HUES64 (cell line): Measurements from ENCODE around the gene CD151.

Experiments used
- H3K27ac ChIP-seq: 2 replicates; pipeline ENCODE4 v1.7.0; 2013; ENCODE audit warnings: low read depth, low read length, inconsistent platforms
- H3K27me3 ChIP-seq: 2 replicates; pipeline ENCODE4 v1.6.1; 2013; ENCODE audit warnings: mild to moderate bottlenecking, low read length; ENCODE audit not compliant: insufficient read depth
- H3K36me3 ChIP-seq: 2 replicates; pipeline ENCODE4 v1.6.1; 2013; ENCODE audit warnings: mild to moderate bottlenecking, low read length; ENCODE audit not compliant: insufficient read depth
- H3K4me1 ChIP-seq: 2 replicates; pipeline ENCODE4 v1.6.1; 2013; ENCODE audit warnings: mild to moderate bottlenecking, low read length, moderate library complexity; ENCODE audit not compliant: insufficient read depth
- H3K4me3 ChIP-seq: 2 replicates; pipeline ENCODE4 v1.5.1; 2013; ENCODE audit warnings: mild to moderate bottlenecking, low read length, moderate library complexity
- H3K9ac ChIP-seq: 2 replicates; pipeline ENCODE4 v1.6.1; 2013; ENCODE audit warnings: mild to moderate bottlenecking, low read depth, low read length
- H3K9me3 ChIP-seq: 2 replicates; pipeline ENCODE4 v1.6.1; 2013; ENCODE audit warnings: low read depth, low read length; ENCODE audit not compliant: insufficient read depth
- WGBS: fragments of 150-250, 120-280 bp; methylation state at CpG from one replicate; pipeline ENCODE4 v1.1.7; 2013; ENCODE audit warnings: missing lambda C conversion rate; 5-methylcytosine and 5-hydroxymethylcytosine counted together

The CD151 gene

DNA sequence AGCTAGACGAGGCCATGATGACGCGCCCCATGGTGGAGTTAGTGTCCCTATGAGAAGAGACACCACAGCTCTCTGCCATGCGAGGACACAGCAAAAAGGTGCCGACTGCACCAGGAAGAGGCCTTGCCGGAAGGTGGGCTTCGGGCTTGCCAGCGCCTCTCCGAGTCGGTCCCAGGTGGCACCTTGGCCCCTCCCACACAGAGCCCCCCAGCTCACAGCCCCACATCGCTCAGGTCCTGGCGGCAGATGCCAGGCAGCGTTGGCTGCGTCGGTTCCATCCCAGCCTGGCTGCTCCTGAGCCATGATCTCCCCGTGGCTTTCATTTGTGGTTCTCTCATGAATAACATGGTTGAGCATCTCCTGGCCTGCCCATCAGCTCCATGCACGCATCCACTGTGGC, 53.8 kb downstream of the CD151 start:
- peaks cover 7% of the 10 kb centered on the region; the same call in 1 of the 2 replicates for H3K4me1 ChIP-seq
- H3K27me3 ChIP-seq: no peaks in the 10 kb centered on the region
- H3K4me3 ChIP-seq: no peak overlapping the region
- H3K9ac ChIP-seq: no peak overlapping the region
- H3K9me3 ChIP-seq: no peaks in the 10 kb centered on the region
- H3K27ac ChIP-seq: no peak overlapping the region
- WGBS: 97% methylated on average over 17 of the region's 17 CpGs
- H3K36me3 ChIP-seq: peaks cover 37% of the 10 kb centered on the region

DNA sequence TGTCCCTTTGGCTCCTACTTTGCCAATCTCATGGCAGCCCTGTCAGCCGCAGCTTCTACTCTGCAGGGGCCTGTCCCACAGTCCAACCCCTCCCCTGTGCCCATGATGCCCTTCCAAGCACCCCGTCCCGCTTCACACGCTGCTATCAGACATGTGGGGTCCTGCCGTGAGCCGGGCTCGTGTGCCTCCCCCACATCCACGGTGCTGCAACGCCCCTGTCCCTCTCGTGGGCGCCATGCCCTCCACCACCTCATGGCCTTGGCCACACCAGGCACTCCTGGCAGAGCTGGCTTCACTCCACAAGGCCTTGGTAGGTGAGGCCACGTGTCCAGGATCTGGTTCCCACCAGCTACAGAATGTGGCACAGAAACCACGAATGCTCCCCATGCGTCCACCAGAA, 54.8 kb downstream of the CD151 start:
- H3K27me3 ChIP-seq: no peaks in the 10 kb centered on the region
- 94% methylated on average over 14 of the region's 14 CpGs for WGBS
- no peak overlapping the region for H3K9ac ChIP-seq
- H3K27ac ChIP-seq: no peak overlapping the region
- no peaks in the 10 kb centered on the region for H3K9me3 ChIP-seq
- peaks cover 8% of the 10 kb centered on the region; the same call in 1 of the 2 replicates for H3K4me1 ChIP-seq
- H3K36me3 ChIP-seq: peaks cover 31% of the 10 kb centered on the region
- no peak overlapping the region for H3K4me3 ChIP-seq
